ENCODE results near the gene DSCAML1. TPM values are rescaled to one million over a fixed set of nuclear protein-coding genes. Genes with fewer than 3 reads are reported as not detected.

DSCAML1 gene
- total RNA-seq, 1 donor from 2014 or later, result 0.16 TPM

DNA sequence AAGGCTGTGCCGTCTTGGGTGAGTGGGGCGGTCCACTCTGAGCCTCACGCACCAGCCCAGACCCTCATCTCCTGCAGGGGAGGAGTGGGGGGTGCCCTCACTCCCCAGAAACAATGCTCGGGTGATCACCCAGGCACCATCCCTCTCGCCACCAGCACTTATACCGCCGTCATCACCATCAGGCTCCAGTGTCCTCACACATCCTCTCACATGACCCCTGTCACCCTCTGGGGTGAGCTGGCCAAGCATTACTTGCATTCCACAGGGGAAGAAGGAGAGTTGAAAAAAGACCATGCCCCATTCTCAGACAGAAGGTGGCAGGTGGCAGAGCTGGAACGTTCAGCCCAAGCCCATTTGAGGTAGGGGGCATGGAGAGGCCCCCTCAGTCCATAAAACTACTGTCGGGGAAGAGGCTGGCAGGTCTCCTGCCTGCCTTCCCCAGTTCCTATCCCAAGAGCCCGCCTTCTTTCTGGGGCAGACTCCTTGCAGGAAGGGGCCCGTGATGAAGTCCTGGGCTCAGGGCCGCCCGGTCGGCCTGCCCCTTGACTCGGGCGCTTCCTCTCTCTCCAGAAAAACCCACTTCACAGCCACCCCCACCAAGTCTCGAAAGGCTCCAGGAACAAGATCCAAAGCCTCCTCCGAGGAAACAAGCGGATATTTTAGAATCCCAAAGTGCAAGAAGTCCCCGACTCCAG is 153.3 kb downstream of the DSCAML1 start:
- H3K9ac ChIP-seq (ENCODE audit: low read length), result no peak overlapping the region
- H2AFZ ChIP-seq (ENCODE audit: low read depth, low read length), result no peak overlapping the region
- peaks cover 66% of the 10 kb centered on the region for H3K27me3 Mint-ChIP-seq (ENCODE audit: low read depth, unreplicated experiment)
- no peak overlapping the region for H3K27ac Mint-ChIP-seq (ENCODE audit: unreplicated experiment)
- H3K36me3 ChIP-seq (ENCODE audit: insufficient read depth, low read length), result no peaks in the 10 kb centered on the region
- H3K9me3 Mint-ChIP-seq (ENCODE audit: unreplicated experiment), result peaks cover 3% of the 10 kb centered on the region
- H3K27me3 ChIP-seq (ENCODE audit: insufficient read depth, low read length), result peaks cover 2% of the 10 kb centered on the region
- no peak overlapping the region for H3K27ac ChIP-seq (ENCODE audit: low read depth, low read length)
- H3K79me2 ChIP-seq (ENCODE audit: insufficient read depth, low read length), result no peaks in the 10 kb centered on the region
- H3K4me3 ChIP-seq (ENCODE audit: insufficient read depth, low read depth, low read length), result no peak overlapping the region
- no peak for FAIRE-seq
- H3K4me1 ChIP-seq (ENCODE audit: insufficient read depth, low read length), result no peaks in the 10 kb centered on the region
- no peaks in the 10 kb centered on the region for H3K9me3 ChIP-seq (ENCODE audit: insufficient read depth, low read depth, low read length)
- TF ChIP-seq EZH2 (IDR thresholded peaks at IDR 0.05; ENCODE audit: insufficient read depth, low read length), result no peak
- TF ChIP-seq, protein P1, sequence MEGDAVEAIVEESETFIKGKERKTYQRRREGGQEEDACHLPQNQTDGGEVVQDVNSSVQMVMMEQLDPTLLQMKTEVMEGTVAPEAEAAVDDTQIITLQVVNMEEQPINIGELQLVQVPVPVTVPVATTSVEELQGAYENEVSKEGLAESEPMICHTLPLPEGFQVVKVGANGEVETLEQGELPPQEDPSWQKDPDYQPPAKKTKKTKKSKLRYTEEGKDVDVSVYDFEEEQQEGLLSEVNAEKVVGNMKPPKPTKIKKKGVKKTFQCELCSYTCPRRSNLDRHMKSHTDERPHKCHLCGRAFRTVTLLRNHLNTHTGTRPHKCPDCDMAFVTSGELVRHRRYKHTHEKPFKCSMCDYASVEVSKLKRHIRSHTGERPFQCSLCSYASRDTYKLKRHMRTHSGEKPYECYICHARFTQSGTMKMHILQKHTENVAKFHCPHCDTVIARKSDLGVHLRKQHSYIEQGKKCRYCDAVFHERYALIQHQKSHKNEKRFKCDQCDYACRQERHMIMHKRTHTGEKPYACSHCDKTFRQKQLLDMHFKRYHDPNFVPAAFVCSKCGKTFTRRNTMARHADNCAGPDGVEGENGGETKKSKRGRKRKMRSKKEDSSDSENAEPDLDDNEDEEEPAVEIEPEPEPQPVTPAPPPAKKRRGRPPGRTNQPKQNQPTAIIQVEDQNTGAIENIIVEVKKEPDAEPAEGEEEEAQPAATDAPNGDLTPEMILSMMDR (IDR thresholded peaks at IDR 0.05; ENCODE audit: insufficient read depth, low read depth, low read length), result no peak
- H3K4me3 Mint-ChIP-seq (ENCODE audit: unreplicated experiment), result no peak overlapping the region
- no peaks in the 10 kb centered on the region for H4K20me1 ChIP-seq (ENCODE audit: insufficient read depth, low read length)
- no peak for DNase-seq (ENCODE audit: low read depth)
- peaks cover 5% of the 10 kb centered on the region for H3K4me1 Mint-ChIP-seq (ENCODE audit: low read depth, unreplicated experiment)
- H3K4me2 ChIP-seq (ENCODE audit: low read length), result no peak overlapping the region
- no peaks in the 10 kb centered on the region for H3K36me3 Mint-ChIP-seq (ENCODE audit: low read depth, unreplicated experiment)

GRCh38 chr11:117642835-117643234 is 154.2 kb downstream of the DSCAML1 start:
- Mint-ChIP-seq H3K27me3 (ENCODE audit: low read depth, unreplicated experiment) (peaks cover 64% of the 10 kb centered on the region), H3K27ac (ENCODE audit: unreplicated experiment) (no peak overlapping the region), H3K4me1 (ENCODE audit: low read depth, unreplicated experiment) (peaks cover 5% of the 10 kb centered on the region), H3K4me3 (ENCODE audit: unreplicated experiment) (no peak overlapping the region), H3K36me3 (ENCODE audit: low read depth, unreplicated experiment) (no peaks in the 10 kb centered on the region), H3K9me3 (ENCODE audit: unreplicated experiment) (peaks cover 3% of the 10 kb centered on the region)
- no peak for DNase-seq (ENCODE audit: low read depth)
- Histone ChIP-seq H3K36me3 (ENCODE audit: insufficient read depth, low read length) (no peaks in the 10 kb centered on the region), H3K79me2 (ENCODE audit: insufficient read depth, low read length) (no peaks in the 10 kb centered on the region), H3K9ac (ENCODE audit: low read length) (no peak overlapping the region), H4K20me1 (ENCODE audit: insufficient read depth, low read length) (no peaks in the 10 kb centered on the region), H2AFZ (ENCODE audit: low read depth, low read length) (no peak overlapping the region), H3K27me3 (ENCODE audit: insufficient read depth, low read length) (peaks cover 2% of the 10 kb centered on the region), H3K4me1 (ENCODE audit: insufficient read depth, low read length) (no peaks in the 10 kb centered on the region), H3K9me3 (ENCODE audit: insufficient read depth, low read depth, low read length) (no peaks in the 10 kb centered on the region), H3K27ac (ENCODE audit: low read depth, low read length) (no peak overlapping the region), H3K4me2 (ENCODE audit: low read length) (no peak overlapping the region), H3K4me3 (ENCODE audit: insufficient read depth, low read depth, low read length) (no peak overlapping the region)
- no peak for FAIRE-seq
- TF ChIP-seq EZH2 (IDR thresholded peaks at IDR 0.05; ENCODE audit: insufficient read depth, low read length), result no peak
- TF ChIP-seq, protein P1 (IDR thresholded peaks at IDR 0.05; ENCODE audit: insufficient read depth, low read depth, low read length), result no peak

- no peak overlapping the region for H3K27ac Mint-ChIP-seq (ENCODE audit: unreplicated experiment)
- Histone ChIP-seq H3K36me3 (ENCODE audit: insufficient read depth, low read length) (no peaks in the 10 kb centered on the region), H3K27ac (ENCODE audit: low read depth, low read length) (no peak overlapping the region), H2AFZ (ENCODE audit: low read depth, low read length) (no peak overlapping the region), H3K4me1 (ENCODE audit: insufficient read depth, low read length) (no peaks in the 10 kb centered on the region), H3K4me2 (ENCODE audit: low read length) (no peak overlapping the region), H3K27me3 (ENCODE audit: insufficient read depth, low read length) (peaks cover 2% of the 10 kb centered on the region), H4K20me1 (ENCODE audit: insufficient read depth, low read length) (no peaks in the 10 kb centered on the region), H3K9ac (ENCODE audit: low read length) (no peak overlapping the region), H3K4me3 (ENCODE audit: insufficient read depth, low read depth, low read length) (no peak overlapping the region), H3K79me2 (ENCODE audit: insufficient read depth, low read length) (no peaks in the 10 kb centered on the region), H3K9me3 (ENCODE audit: insufficient read depth, low read depth, low read length) (no peaks in the 10 kb centered on the region)
- H3K27me3 Mint-ChIP-seq (ENCODE audit: low read depth, unreplicated experiment), result peaks cover 63% of the 10 kb centered on the region
- peaks cover 3% of the 10 kb centered on the region for H3K9me3 Mint-ChIP-seq (ENCODE audit: unreplicated experiment)
- no peaks in the 10 kb centered on the region for H3K36me3 Mint-ChIP-seq (ENCODE audit: low read depth, unreplicated experiment)
- no peak for TF ChIP-seq EZH2 (IDR thresholded peaks at IDR 0.05; ENCODE audit: insufficient read depth, low read length)
- TF ChIP-seq, protein P1 (IDR thresholded peaks at IDR 0.05; ENCODE audit: insufficient read depth, low read depth, low read length), result no peak
- H3K4me1 Mint-ChIP-seq (ENCODE audit: low read depth, unreplicated experiment), result peaks cover 5% of the 10 kb centered on the region
- DNase-seq (ENCODE audit: low read depth) (no peak), FAIRE-seq (no peak)
- no peak overlapping the region for H3K4me3 Mint-ChIP-seq (ENCODE audit: unreplicated experiment)
Observed at GRCh38 chr11:117642396-117642795, 154.6 kb downstream of the DSCAML1 start.
